ENCODE results near the gene TSNAX. TPM values are rescaled to one million over a fixed set of nuclear protein-coding genes. Genes with fewer than 3 reads are reported as not detected.

Gene TSNAX
- total RNA-seq, 1 donor from 2014 or later, result 44.1 TPM

GRCh38 chr1:231518485-231519034 is 9.9 kb upstream of the TSNAX start:
- H3K9me3 Mint-ChIP-seq (ENCODE audit: unreplicated experiment), result no peaks in the 10 kb centered on the region
- H3K36me3 Mint-ChIP-seq (ENCODE audit: unreplicated experiment), result no peaks in the 10 kb centered on the region

GRCh38 chr1:231519166-231519565 is 9.3 kb upstream of the TSNAX start:
- no peaks in the 10 kb centered on the region for H3K4me1 Mint-ChIP-seq (ENCODE audit: unreplicated experiment)
- TF ChIP-seq CTCF (IDR thresholded peaks at IDR 0.05), result no peak
- DNase-seq (ENCODE audit: extremely low spot score, unreplicated experiment), result no peak
- no peaks in the 10 kb centered on the region for H3K36me3 Mint-ChIP-seq (ENCODE audit: unreplicated experiment)
- no peak overlapping the region for H3K27ac Mint-ChIP-seq (ENCODE audit: unreplicated experiment)
- H3K4me3 Mint-ChIP-seq (ENCODE audit: unreplicated experiment), result no peak overlapping the region
- H3K9me3 Mint-ChIP-seq (ENCODE audit: unreplicated experiment), result no peaks in the 10 kb centered on the region
- peaks cover 22% of the 10 kb centered on the region for H3K27me3 Mint-ChIP-seq (ENCODE audit: unreplicated experiment)

More at GRCh38 chr1:231518485-231519034, 9.9 kb upstream of the TSNAX start:
- Mint-ChIP-seq H3K4me3 (ENCODE audit: unreplicated experiment) (no peak overlapping the region), H3K4me1 (ENCODE audit: unreplicated experiment) (no peaks in the 10 kb centered on the region), H3K27ac (ENCODE audit: unreplicated experiment) (no peak overlapping the region), H3K27me3 (ENCODE audit: unreplicated experiment) (peaks cover 24% of the 10 kb centered on the region)
- no peak for DNase-seq (ENCODE audit: extremely low spot score, unreplicated experiment)
- no peak for TF ChIP-seq CTCF (IDR thresholded peaks at IDR 0.05)

- H3K36me3 Mint-ChIP-seq (ENCODE audit: unreplicated experiment), result no peaks in the 10 kb centered on the region
- H3K9me3 Mint-ChIP-seq (ENCODE audit: unreplicated experiment), result no peaks in the 10 kb centered on the region
- no peak overlapping the region for H3K4me3 Mint-ChIP-seq (ENCODE audit: unreplicated experiment)
- no peak for TF ChIP-seq CTCF (IDR thresholded peaks at IDR 0.05)
- no peaks in the 10 kb centered on the region for H3K4me1 Mint-ChIP-seq (ENCODE audit: unreplicated experiment)
- H3K27me3 Mint-ChIP-seq (ENCODE audit: unreplicated experiment), result peaks cover 12% of the 10 kb centered on the region
- DNase-seq (ENCODE audit: extremely low spot score, unreplicated experiment), result no peak
- no peak overlapping the region for H3K27ac Mint-ChIP-seq (ENCODE audit: unreplicated experiment)
Measured at GRCh38 chr1:231522038-231522437, 6.4 kb upstream of the TSNAX start.

- H3K4me3 Mint-ChIP-seq (ENCODE audit: unreplicated experiment), result no peak overlapping the region
- DNase-seq (ENCODE audit: extremely low spot score, unreplicated experiment), result no peak
- no peaks in the 10 kb centered on the region for H3K9me3 Mint-ChIP-seq (ENCODE audit: unreplicated experiment)
- peaks cover 6% of the 10 kb centered on the region for H3K4me1 Mint-ChIP-seq (ENCODE audit: unreplicated experiment)
- peaks cover 3% of the 10 kb centered on the region for H3K27me3 Mint-ChIP-seq (ENCODE audit: unreplicated experiment)
- TF ChIP-seq CTCF (IDR thresholded peaks at IDR 0.05), result no peak
- no peak overlapping the region for H3K27ac Mint-ChIP-seq (ENCODE audit: unreplicated experiment)
- H3K36me3 Mint-ChIP-seq (ENCODE audit: unreplicated experiment), result no peaks in the 10 kb centered on the region
Measured at GRCh38 chr1:231522931-231523642, 5.4 kb upstream of the TSNAX start.

- no peak for DNase-seq (ENCODE audit: extremely low spot score, unreplicated experiment)
- no peak overlapping the region for H3K27ac Mint-ChIP-seq (ENCODE audit: unreplicated experiment)
- no peak overlapping the region for H3K4me3 Mint-ChIP-seq (ENCODE audit: unreplicated experiment)
- no peak for TF ChIP-seq CTCF (IDR thresholded peaks at IDR 0.05)
- H3K27me3 Mint-ChIP-seq (ENCODE audit: unreplicated experiment), result no peaks in the 10 kb centered on the region
- no peaks in the 10 kb centered on the region for H3K9me3 Mint-ChIP-seq (ENCODE audit: unreplicated experiment)
- peaks cover under 1% of the 10 kb centered on the region for H3K36me3 Mint-ChIP-seq (ENCODE audit: unreplicated experiment)
- H3K4me1 Mint-ChIP-seq (ENCODE audit: unreplicated experiment), result peaks cover 9% of the 10 kb centered on the region
Measured at GRCh38 chr1:231523816-231524215, 4.7 kb upstream of the TSNAX start.

Data from osteocyte (in vitro differentiated cells).